Cardiac fibroblast (primary cell): Measurements from ENCODE around the gene ZCCHC7.
"Not testable (repeated sequence)": the region's sequence is repeated elsewhere in the genome, so short reads cannot be mapped to it uniquely, and the experiment has no call there.

Source experiments
- DNase-seq, 2 donors: peaks; one replicate each; pipeline versions ENCODE4 v3.0.0 to v3.0.0-alpha.2; 2010; ENCODE audit warnings: low read depth in 2 of 2
- H3K4me3 ChIP-seq, 2 donors: replicated peaks in 1 of 2; 1 replicate in 1 of 2; 2 replicates in 1 of 2; pipeline ENCODE4 v1.5.1; 2011; ENCODE audit warnings: low read depth in 2 of 2, low read length in 2 of 2, mild to moderate bottlenecking in 2 of 2, moderate library complexity in 1 of 2
- CTCF ChIP-seq: IDR thresholded peaks from one replicate; pipeline ENCODE4 v1.5.1; 2011; ENCODE audit warnings: low read depth, mild to moderate bottlenecking, low read length, inconsistent platforms

Gene ZCCHC7

GRCh38 chr9:37105234-37105633, 15.1 kb upstream of the ZCCHC7 start:
- no peak for DNase-seq
- H3K4me3 ChIP-seq: no peak overlapping the region
- TF ChIP-seq CTCF: no peak

GRCh38 chr9:37107701-37108100, 12.7 kb upstream of the ZCCHC7 start:
- no peak for TF ChIP-seq CTCF
- H3K4me3 ChIP-seq: no peak overlapping the region
- DNase-seq: no peak

- not testable (repeated sequence) for DNase-seq, H3K4me3 ChIP-seq
Observed at GRCh38 chr9:37114442-37114841, 5.9 kb upstream of the ZCCHC7 start.

- DNase-seq: no peak
- no peak overlapping the region for H3K4me3 ChIP-seq
- TF ChIP-seq CTCF: no peak
Observed at GRCh38 chr9:37117956-37118355, 2.4 kb upstream of the ZCCHC7 start.

- no peak overlapping the region for H3K4me3 ChIP-seq
- no peak for DNase-seq
- no peak for TF ChIP-seq CTCF
Observed at GRCh38 chr9:37119360-37119759, 1.0 kb upstream of the ZCCHC7 start.

GRCh38 chr9:37120843-37121335, 515 bp downstream of the ZCCHC7 start:
- peak overlapping the region; percentile 77 to 87 for H3K4me3 ChIP-seq
- peak in 1 of 2 donors; percentile 30 for DNase-seq

GRCh38 chr9:37121881-37122280, 1.5 kb downstream of the ZCCHC7 start:
- DNase-seq: peak in 1 of 2 donors; percentile 32
- no peak for TF ChIP-seq CTCF
- peak overlapping the region in 1 of 2 donors; percentile 87 for H3K4me3 ChIP-seq

GRCh38 chr9:37126214-37126788, 5.9 kb downstream of the ZCCHC7 start:
- TF ChIP-seq CTCF: no peak

More at GRCh38 chr9:37126214-37126788, 5.9 kb downstream of the ZCCHC7 start:
- H3K4me3 ChIP-seq: no peak overlapping the region
- DNase-seq: no peak
